Lung (tissue), 12 donors: ENCODE results near the gene CCND2. TPM values are rescaled to one million over a fixed set of nuclear protein-coding genes. Genes with fewer than 3 reads are reported as not detected.

Experiments
- ATAC-seq: fragments of 200-7000 bp; cut with Tn5 transposase; one replicate; pipeline ENCODE4 v1.9.1; 2020; ENCODE audit warnings: moderate number of reproducible peaks; ENCODE audit not compliant: insufficient read depth, low FRiP score
- DNase-seq, 3 donors: peaks; one replicate each; pipeline ENCODE4 v3.0.0-alpha.2; 2013 to 2017
- H3K27ac ChIP-seq, 2 donors: one replicate each; pipeline ENCODE4 v1.5.1; 2013; ENCODE audit warnings: mild to moderate bottlenecking in 2 of 2, moderate library complexity in 2 of 2, control low read depth in 1 of 2, inconsistent platforms in 1 of 2, low read depth in 1 of 2, low read length in 1 of 2
- H3K27me3 ChIP-seq, 3 donors: one replicate each; pipeline ENCODE4 v1.5.1; 2013; ENCODE audit warnings: low read length in 2 of 3; ENCODE audit not compliant: control insufficient read depth in 3 of 3, insufficient read depth in 3 of 3
- H3K36me3 ChIP-seq, 4 donors: one replicate each; pipeline ENCODE4 v1.5.1; 2013; ENCODE audit warnings: low read length in 4 of 4, mild to moderate bottlenecking in 1 of 4, moderate library complexity in 1 of 4; ENCODE audit not compliant: control insufficient read depth in 4 of 4, insufficient read depth in 4 of 4
- H3K4me1 ChIP-seq, 5 donors: one replicate each; pipeline ENCODE4 v1.5.1; 2013; ENCODE audit warnings: low read length in 5 of 5, mild to moderate bottlenecking in 2 of 5, moderate library complexity in 1 of 5; ENCODE audit not compliant: control insufficient read depth in 5 of 5, insufficient read depth in 5 of 5
- H3K4me3 ChIP-seq: one replicate; pipeline ENCODE4 v1.5.1; 2013; ENCODE audit warnings: mild to moderate bottlenecking, control low read depth, moderate library complexity
- H3K9ac ChIP-seq, 2 donors: one replicate each; pipeline ENCODE4 v1.5.1; 2013; ENCODE audit warnings: low read length in 2 of 2, control low read depth in 1 of 2; ENCODE audit not compliant: insufficient read depth in 1 of 2
- H3K9me3 ChIP-seq, 4 donors: one replicate each; pipeline ENCODE4 v1.5.1; 2013; ENCODE audit warnings: low read length in 3 of 4, mild to moderate bottlenecking in 1 of 4, moderate library complexity in 1 of 4; ENCODE audit not compliant: control insufficient read depth in 4 of 4, insufficient read depth in 3 of 4
- CTCF ChIP-seq: IDR thresholded peaks from 2 replicates; pipeline ENCODE4 v1.5.1; 2012; ENCODE audit warnings: mild to moderate bottlenecking; ENCODE audit errors: control extremely low read depth, extremely low read depth
- WGBS, 2 donors: extraction: QIAGEN DNeasy Blood & Tissue Kit; methylation state at CpG; one replicate each; pipeline ENCODE4 v1.1.7; 2013; 5-methylcytosine and 5-hydroxymethylcytosine counted together
- polyA plus RNA-seq, 2 donors: library from polyadenylated mRNA; stranded (reverse); fragments of 200-250 nt; gene quantifications; one replicate each; pipeline ENCODE4 v1.2.1, GENCODE V29; 2013
- total RNA-seq, 2 donors: library from RNA; depleted of rRNA in 1 of 2; stranded (reverse); fragments of >200 nt in 1 of 2; gene quantifications; one replicate each; pipeline ENCODE4 v1.2.1, GENCODE V29; 2014 to 2021
- donor health status: control.
- donor health status: control.
- donor health status: Bipolar disorder and iron deficiency.
- donor health status: healthy.
- donor health status: DM: yes; HTN: yes; CAD: no.

CCND2 gene
- total and polyA plus RNA-seq, 4 donors = 6.1 to 113 (median 51.7) TPM

- no peak overlapping the region for H3K4me3 ChIP-seq
- DNase-seq (no peak), ATAC-seq (no peak)
- peaks cover 0 to 35% (median 14%) of the 10 kb centered on the region in 4 donors for H3K36me3 ChIP-seq
- peak overlapping the region in 1 of 2 donors; percentile 40 for H3K9ac ChIP-seq
- 28 to 29% methylated on average over 6 of the region's 6 CpGs for WGBS, 2 donors
- peaks cover 15 to 65% (median 31%) of the 10 kb centered on the region in 5 donors for H3K4me1 ChIP-seq
- H3K27ac ChIP-seq = peak overlapping the region in 1 of 2 donors; percentile 59
- H3K9me3 ChIP-seq = no peaks in the 10 kb centered on the region
- H3K27me3 ChIP-seq = no peaks in the 10 kb centered on the region
- TF ChIP-seq CTCF = no peak
Measured at GRCh38 chr12:4277205-4277543, 3.6 kb downstream of the CCND2 start.

- peak overlapping the region in 1 of 2 donors; percentile 63 for H3K27ac ChIP-seq
- H3K9ac ChIP-seq = peak overlapping the region in 1 of 2 donors; percentile 40
- DNase-seq (no peak), ATAC-seq (no peak)
- no peak overlapping the region for H3K4me3 ChIP-seq
- no peaks in the 10 kb centered on the region for H3K9me3 ChIP-seq
- no peaks in the 10 kb centered on the region for H3K27me3 ChIP-seq
- WGBS, 2 donors = 73 to 86% methylated on average over 3 of the region's 3 CpGs
- no peak for TF ChIP-seq CTCF
- H3K4me1 ChIP-seq = peaks cover 9 to 58% (median 31%) of the 10 kb centered on the region in 5 donors
- H3K36me3 ChIP-seq = peaks cover 3 to 42% (median 19%) of the 10 kb centered on the region in 4 donors
Measured at GRCh38 chr12:4277857-4278256, 4.3 kb downstream of the CCND2 start.

- DNase-seq (peak; percentile 45 to 69 (median 54)), ATAC-seq (peak; percentile 21)
- H3K27ac ChIP-seq = peak overlapping the region; percentile 17 to 63
- H3K36me3 ChIP-seq = peaks cover 3 to 49% (median 22%) of the 10 kb centered on the region in 4 donors
- WGBS, 2 donors = 41 to 42% methylated on average over 15 of the region's 15 CpGs
- no peak overlapping the region for H3K4me3 ChIP-seq
- peak overlapping the region in 1 of 2 donors; percentile 3 for H3K9ac ChIP-seq
- no peaks in the 10 kb centered on the region for H3K27me3 ChIP-seq
- H3K4me1 ChIP-seq = peaks cover 8 to 54% (median 31%) of the 10 kb centered on the region in 5 donors
- no peaks in the 10 kb centered on the region for H3K9me3 ChIP-seq
- TF ChIP-seq CTCF = no peak
Measured at GRCh38 chr12:4278329-4279197, 5.0 kb downstream of the CCND2 start.
